Common myeloid progenitor, CD34-positive (primary cell): ENCODE results near the gene TEX13C.

ENCODE experiments used
- CTCF ChIA-PET: fragments of 350-600 bp; sonication (Branson Sonifier 250); formaldehyde crosslinking; loops from one replicate; lab custom pipeline; 2021; ENCODE audit warnings: antibody characterized with exemption; lab: Charles Lee
- POLR2A ChIA-PET: fragments of 350-600 bp; sonication (Branson Sonifier 250); formaldehyde crosslinking; loops from one replicate; lab custom pipeline; 2021; ENCODE audit warnings: antibody characterized with exemption; lab: Charles Lee
- DNase-seq, 3 donors: peaks; one replicate each; pipeline versions ENCODE4 v3.0.0 to v3.0.0-alpha.2; 2013
- H3K27ac ChIP-seq, 2 experiments: 1 replicate in 1 of 2; 2 replicates in 1 of 2; pipeline ENCODE4 v1.7.0; 2013; ENCODE audit warnings: inconsistent platforms in 2 of 2, low read length in 2 of 2, mild to moderate bottlenecking in 2 of 2, low read depth in 1 of 2, moderate library complexity in 1 of 2; ENCODE audit not compliant: severe bottlenecking in 2 of 2, insufficient read depth in 1 of 2, poor library complexity in 1 of 2
- H3K27me3 ChIP-seq, 5 experiments: replicated peaks in 2 of 5; 1 replicate in 3 of 5; 2 replicates in 2 of 5; pipeline versions ENCODE4 v1.6.1 to v1.7.0; 2013; ENCODE audit warnings: low read length in 4 of 5, mild to moderate bottlenecking in 2 of 5, moderate library complexity in 2 of 5, inconsistent platforms in 1 of 5; ENCODE audit not compliant: insufficient read depth in 5 of 5, control insufficient read depth in 4 of 5
- H3K36me3 ChIP-seq, 4 experiments: 1 replicate in 2 of 4; 2 replicates in 2 of 4; pipeline versions ENCODE4 v1.6.1 to v1.7.0; 2013; ENCODE audit warnings: low read length in 3 of 4, control low read depth in 1 of 4, mild to moderate bottlenecking in 1 of 4; ENCODE audit not compliant: control insufficient read depth in 4 of 4, insufficient read depth in 4 of 4
- H3K4me1 ChIP-seq, 4 experiments: 1 replicate in 3 of 4; 2 replicates in 1 of 4; pipeline versions ENCODE4 v1.6.1 to v1.7.1; 2013; ENCODE audit warnings: low read length in 3 of 4, mild to moderate bottlenecking in 3 of 4, control low read depth in 1 of 4, inconsistent platforms in 1 of 4, moderate library complexity in 1 of 4; ENCODE audit not compliant: control insufficient read depth in 4 of 4, insufficient read depth in 4 of 4; ENCODE audit errors: control extremely low read depth in 1 of 4
- H3K4me3 ChIP-seq, 7 experiments: 1 replicate in 4 of 7; 2 replicates in 3 of 7; pipeline versions ENCODE4 v1.5.1 to v1.7.0; 2013; ENCODE audit warnings: mild to moderate bottlenecking in 7 of 7, low read length in 6 of 7, moderate library complexity in 6 of 7, inconsistent platforms in 2 of 7, low read depth in 2 of 7, control low read depth in 1 of 7; ENCODE audit not compliant: insufficient read depth in 4 of 7, control insufficient read depth in 1 of 7; ENCODE audit errors: extremely low read depth in 1 of 7
- H3K9me3 ChIP-seq, 5 experiments: 1 replicate in 4 of 5; 2 replicates in 1 of 5; pipeline versions ENCODE4 v1.6.1 to v1.7.1; 2013; ENCODE audit warnings: low read length in 4 of 5, mild to moderate bottlenecking in 2 of 5, inconsistent platforms in 1 of 5, low read depth in 1 of 5, moderate library complexity in 1 of 5; ENCODE audit not compliant: control insufficient read depth in 4 of 5, insufficient read depth in 2 of 5; ENCODE audit errors: control extremely low read depth in 1 of 5
- WGBS: methylation state at CpG from one replicate; pipeline ENCODE4 v1.1.5; 2013; ENCODE audit not compliant: insufficient coverage; 5-methylcytosine and 5-hydroxymethylcytosine counted together

TEX13C gene

DNA sequence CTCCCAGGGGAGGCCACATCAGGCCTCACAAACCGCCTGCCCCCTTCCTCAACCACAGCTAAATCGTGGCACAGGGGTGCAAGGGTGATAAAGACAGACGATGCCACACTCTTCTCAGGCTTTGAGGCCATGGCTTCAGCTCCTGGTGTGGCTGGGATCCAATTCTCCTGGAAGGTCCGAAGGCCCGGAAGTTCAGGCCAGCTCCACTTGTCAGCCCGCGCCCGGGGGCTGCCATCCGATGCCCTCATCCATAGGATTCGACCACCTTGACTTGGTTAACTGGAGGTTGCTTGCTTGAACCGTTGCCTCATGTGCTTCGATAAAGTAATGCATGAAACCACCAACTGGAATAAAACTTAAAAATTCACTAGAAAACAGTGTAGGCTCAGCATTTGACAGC is 8.2 kb downstream of the TEX13C start:
- Histone ChIP-seq H3K27me3 (no peaks in the 10 kb centered on the region), H3K9me3 (no peaks in the 10 kb centered on the region), H3K4me1 (no peaks in the 10 kb centered on the region), H3K4me3 (no peak overlapping the region), H3K36me3 (no peaks in the 10 kb centered on the region), H3K27ac (no peak overlapping the region)
- 92% methylated on average over 12 of the region's 12 CpGs for WGBS
- ChIA-PET CTCF (no interaction called here), POLR2A (no interaction called here)
- no peak for DNase-seq

DNA sequence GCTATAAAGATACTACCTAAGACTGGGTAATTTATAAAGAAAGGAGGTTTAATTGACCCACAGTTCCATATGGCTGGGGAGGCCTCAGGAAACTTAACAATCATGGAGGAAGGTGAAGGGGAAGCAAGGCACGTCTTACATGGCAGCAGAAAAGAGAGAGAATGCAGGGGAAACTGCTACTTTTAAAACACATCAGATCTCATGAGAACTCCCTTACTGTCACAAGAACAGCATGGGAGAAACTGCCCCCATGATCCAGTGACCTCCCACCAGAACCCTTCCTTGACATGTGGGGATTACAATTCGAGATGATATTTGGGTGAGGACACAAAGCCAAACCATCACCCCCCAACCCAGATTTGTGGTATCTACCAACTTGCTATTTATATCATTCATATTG is 13.9 kb downstream of the TEX13C start:
- Histone ChIP-seq H3K27me3 (no peaks in the 10 kb centered on the region), H3K4me3 (no peak overlapping the region), H3K4me1 (no peaks in the 10 kb centered on the region), H3K27ac (no peak overlapping the region), H3K36me3 (no peaks in the 10 kb centered on the region), H3K9me3 (no peaks in the 10 kb centered on the region)
- POLR2A ChIA-PET: no interaction called here
- no CpG with 5 or more reads among the region's 2 CpGs for WGBS
- no peak for DNase-seq
- CTCF ChIA-PET: no interaction called here

DNA sequence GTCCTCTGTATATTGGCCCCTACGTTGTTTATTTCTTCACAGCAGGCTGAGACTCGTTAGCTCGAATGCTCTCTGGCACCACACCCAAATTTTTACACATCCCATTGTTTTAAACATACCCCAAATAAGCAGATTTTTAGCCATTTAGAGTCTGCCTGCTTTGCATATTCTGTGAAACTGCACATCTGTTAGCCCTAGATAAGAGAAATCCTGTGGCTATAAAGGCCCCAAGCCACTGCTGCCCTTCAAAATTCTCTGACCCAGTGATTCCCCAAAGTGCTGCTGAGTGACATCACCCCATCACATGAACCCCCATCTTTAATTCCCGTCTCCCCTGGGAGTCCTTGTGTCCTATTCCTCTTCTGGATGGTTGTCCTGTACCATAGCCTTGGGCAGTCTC is 20.8 kb downstream of the TEX13C start:
- CTCF ChIA-PET: no interaction called here
- Histone ChIP-seq H3K27me3 (no peaks in the 10 kb centered on the region), H3K9me3 (peaks cover 0 to 8% (median 0%) of the 10 kb centered on the region in 5 experiments), H3K36me3 (no peaks in the 10 kb centered on the region), H3K27ac (no peak overlapping the region), H3K4me1 (no peaks in the 10 kb centered on the region), H3K4me3 (no peak overlapping the region)
- 33% methylated on average over 2 of the region's 4 CpGs for WGBS
- POLR2A ChIA-PET: no interaction called here
- DNase-seq: peak in 2 of 3 donors; percentile 7 to 24

DNA sequence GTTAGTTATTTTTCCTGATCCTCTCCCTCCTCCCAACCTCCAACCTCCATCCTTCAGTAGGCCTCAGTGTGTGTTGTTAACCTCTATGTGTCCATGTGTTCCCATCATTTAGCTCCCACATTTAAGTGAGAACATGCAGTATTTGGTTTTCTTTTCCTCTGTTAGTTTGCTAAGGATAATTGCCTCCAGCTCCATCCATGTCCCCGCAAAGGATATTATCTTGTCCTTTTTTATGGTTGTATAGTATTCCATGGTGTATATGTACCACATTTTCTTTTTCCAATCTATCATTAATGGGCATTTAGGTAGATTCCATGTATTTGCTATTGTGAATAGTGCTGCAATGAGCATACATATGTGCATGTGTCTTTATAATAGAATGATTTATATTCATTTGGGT is 54.5 kb downstream of the TEX13C start:
- WGBS: no CpG with 5 or more reads among the region's 1 CpG
- DNase-seq: no peak
- Histone ChIP-seq H3K27me3 (no peaks in the 10 kb centered on the region), H3K4me1 (no peaks in the 10 kb centered on the region), H3K9me3 (no peaks in the 10 kb centered on the region), H3K36me3 (no peaks in the 10 kb centered on the region), H3K27ac (no peak overlapping the region), H3K4me3 (no peak overlapping the region)
- POLR2A ChIA-PET: no interaction called here
- CTCF ChIA-PET: no interaction called here
